ENCODE measurements around the gene ZBED4. TPM values are rescaled to one million over a fixed set of nuclear protein-coding genes. Genes with fewer than 3 reads are reported as not detected.

Gene ZBED4
- total RNA-seq, 1 donor from 2014 or later: 22.7 TPM

GRCh38 chr22:49920859-49921258 is 67.2 kb downstream of the ZBED4 start:
- H3K9me3 Mint-ChIP-seq (ENCODE audit: unreplicated experiment): no peaks in the 10 kb centered on the region
- Histone ChIP-seq H2AFZ (ENCODE audit: low read depth, low read length) (no peak overlapping the region), H3K27me3 (ENCODE audit: insufficient read depth, low read length) (no peaks in the 10 kb centered on the region), H3K9me3 (ENCODE audit: insufficient read depth, low read depth, low read length) (no peaks in the 10 kb centered on the region), H3K4me1 (ENCODE audit: insufficient read depth, low read length) (peaks cover 8% of the 10 kb centered on the region), H3K36me3 (ENCODE audit: insufficient read depth, low read length) (peaks cover 5% of the 10 kb centered on the region), H3K9ac (ENCODE audit: low read length) (no peak overlapping the region), H3K27ac (ENCODE audit: low read depth, low read length) (no peak overlapping the region), H3K4me2 (ENCODE audit: low read length) (no peak overlapping the region), H3K79me2 (ENCODE audit: insufficient read depth, low read length) (peaks cover 20% of the 10 kb centered on the region), H4K20me1 (ENCODE audit: insufficient read depth, low read length) (peaks cover 19% of the 10 kb centered on the region), H3K4me3 (ENCODE audit: insufficient read depth, low read depth, low read length) (no peak overlapping the region)
- no peak for DNase-seq (ENCODE audit: low read depth)
- no peak for FAIRE-seq
- peak overlapping the region; percentile 23 for H3K4me3 Mint-ChIP-seq (ENCODE audit: unreplicated experiment)
- H3K27me3 Mint-ChIP-seq (ENCODE audit: low read depth, unreplicated experiment): no peaks in the 10 kb centered on the region
- H3K27ac Mint-ChIP-seq (ENCODE audit: unreplicated experiment): no peak overlapping the region
- TF ChIP-seq CTCF (IDR thresholded peaks at IDR 0.05; ENCODE audit: insufficient read depth, low read depth, low read length): no peak
- no peak for TF ChIP-seq EZH2 (IDR thresholded peaks at IDR 0.05; ENCODE audit: insufficient read depth, low read length)
- peaks cover 2% of the 10 kb centered on the region for H3K36me3 Mint-ChIP-seq (ENCODE audit: low read depth, unreplicated experiment)
- peaks cover 1% of the 10 kb centered on the region for H3K4me1 Mint-ChIP-seq (ENCODE audit: low read depth, unreplicated experiment)

GRCh38 chr22:49921508-49922278 is 68.0 kb downstream of the ZBED4 start:
- FAIRE-seq: no peak
- Histone ChIP-seq H2AFZ (ENCODE audit: low read depth, low read length) (no peak overlapping the region), H3K36me3 (ENCODE audit: insufficient read depth, low read length) (peaks cover 5% of the 10 kb centered on the region), H4K20me1 (ENCODE audit: insufficient read depth, low read length) (peaks cover 17% of the 10 kb centered on the region), H3K27ac (ENCODE audit: low read depth, low read length) (no peak overlapping the region), H3K4me2 (ENCODE audit: low read length) (no peak overlapping the region), H3K4me3 (ENCODE audit: insufficient read depth, low read depth, low read length) (no peak overlapping the region), H3K4me1 (ENCODE audit: insufficient read depth, low read length) (peaks cover 8% of the 10 kb centered on the region), H3K9me3 (ENCODE audit: insufficient read depth, low read depth, low read length) (no peaks in the 10 kb centered on the region), H3K79me2 (ENCODE audit: insufficient read depth, low read length) (peaks cover 18% of the 10 kb centered on the region), H3K9ac (ENCODE audit: low read length) (no peak overlapping the region), H3K27me3 (ENCODE audit: insufficient read depth, low read length) (no peaks in the 10 kb centered on the region)
- peaks cover 1% of the 10 kb centered on the region for H3K4me1 Mint-ChIP-seq (ENCODE audit: low read depth, unreplicated experiment)
- no peak overlapping the region for H3K27ac Mint-ChIP-seq (ENCODE audit: unreplicated experiment)
- no peak for DNase-seq (ENCODE audit: low read depth)
- H3K36me3 Mint-ChIP-seq (ENCODE audit: low read depth, unreplicated experiment): peaks cover 2% of the 10 kb centered on the region
- no peak for TF ChIP-seq EZH2 (IDR thresholded peaks at IDR 0.05; ENCODE audit: insufficient read depth, low read length)
- no peak for TF ChIP-seq CTCF (IDR thresholded peaks at IDR 0.05; ENCODE audit: insufficient read depth, low read depth, low read length)
- no peak overlapping the region for H3K4me3 Mint-ChIP-seq (ENCODE audit: unreplicated experiment)
- H3K27me3 Mint-ChIP-seq (ENCODE audit: low read depth, unreplicated experiment): no peaks in the 10 kb centered on the region
- no peaks in the 10 kb centered on the region for H3K9me3 Mint-ChIP-seq (ENCODE audit: unreplicated experiment)

- H3K27me3 ChIP-seq (ENCODE audit: insufficient read depth, low read length): no peaks in the 10 kb centered on the region
- no peak overlapping the region for H2AFZ ChIP-seq (ENCODE audit: low read depth, low read length)
- Mint-ChIP-seq H3K9me3 (ENCODE audit: unreplicated experiment) (no peaks in the 10 kb centered on the region), H3K4me1 (ENCODE audit: low read depth, unreplicated experiment) (no peaks in the 10 kb centered on the region), H3K27me3 (ENCODE audit: low read depth, unreplicated experiment) (peaks cover 5% of the 10 kb centered on the region), H3K27ac (ENCODE audit: unreplicated experiment) (no peak overlapping the region), H3K4me3 (ENCODE audit: unreplicated experiment) (no peak overlapping the region), H3K36me3 (ENCODE audit: low read depth, unreplicated experiment) (peaks cover 2% of the 10 kb centered on the region)
- H3K36me3 ChIP-seq (ENCODE audit: insufficient read depth, low read length): peaks cover 5% of the 10 kb centered on the region
- H4K20me1 ChIP-seq (ENCODE audit: insufficient read depth, low read length): peaks cover 11% of the 10 kb centered on the region
- no peak for TF ChIP-seq EZH2 (IDR thresholded peaks at IDR 0.05; ENCODE audit: insufficient read depth, low read length)
- no peak for FAIRE-seq
- no peaks in the 10 kb centered on the region for H3K9me3 ChIP-seq (ENCODE audit: insufficient read depth, low read depth, low read length)
- no peak overlapping the region for H3K4me2 ChIP-seq (ENCODE audit: low read length)
- DNase-seq (ENCODE audit: low read depth): no peak
- H3K79me2 ChIP-seq (ENCODE audit: insufficient read depth, low read length): peaks cover 12% of the 10 kb centered on the region
- no peak overlapping the region for H3K4me3 ChIP-seq (ENCODE audit: insufficient read depth, low read depth, low read length)
- H3K9ac ChIP-seq (ENCODE audit: low read length): no peak overlapping the region
- peaks cover 8% of the 10 kb centered on the region for H3K4me1 ChIP-seq (ENCODE audit: insufficient read depth, low read length)
- H3K27ac ChIP-seq (ENCODE audit: low read depth, low read length): no peak overlapping the region
Measured at GRCh38 chr22:49922484-49922883, 68.8 kb downstream of the ZBED4 start.

All from astrocyte (in vitro differentiated cells and primary cell).